Nucleus accumbens (tissue), 56 donors: ENCODE results near the gene GCK.

Experiments used
- DNase-seq, 56 donors: peaks; one replicate each; lab custom pipeline; 2025; lab: John Stamatoyannopoulos, UW

The GCK gene

GRCh38 chr7:44098092-44099068 lies 90.9 kb downstream of the GCK start:
- no peak for DNase-seq

DNA sequence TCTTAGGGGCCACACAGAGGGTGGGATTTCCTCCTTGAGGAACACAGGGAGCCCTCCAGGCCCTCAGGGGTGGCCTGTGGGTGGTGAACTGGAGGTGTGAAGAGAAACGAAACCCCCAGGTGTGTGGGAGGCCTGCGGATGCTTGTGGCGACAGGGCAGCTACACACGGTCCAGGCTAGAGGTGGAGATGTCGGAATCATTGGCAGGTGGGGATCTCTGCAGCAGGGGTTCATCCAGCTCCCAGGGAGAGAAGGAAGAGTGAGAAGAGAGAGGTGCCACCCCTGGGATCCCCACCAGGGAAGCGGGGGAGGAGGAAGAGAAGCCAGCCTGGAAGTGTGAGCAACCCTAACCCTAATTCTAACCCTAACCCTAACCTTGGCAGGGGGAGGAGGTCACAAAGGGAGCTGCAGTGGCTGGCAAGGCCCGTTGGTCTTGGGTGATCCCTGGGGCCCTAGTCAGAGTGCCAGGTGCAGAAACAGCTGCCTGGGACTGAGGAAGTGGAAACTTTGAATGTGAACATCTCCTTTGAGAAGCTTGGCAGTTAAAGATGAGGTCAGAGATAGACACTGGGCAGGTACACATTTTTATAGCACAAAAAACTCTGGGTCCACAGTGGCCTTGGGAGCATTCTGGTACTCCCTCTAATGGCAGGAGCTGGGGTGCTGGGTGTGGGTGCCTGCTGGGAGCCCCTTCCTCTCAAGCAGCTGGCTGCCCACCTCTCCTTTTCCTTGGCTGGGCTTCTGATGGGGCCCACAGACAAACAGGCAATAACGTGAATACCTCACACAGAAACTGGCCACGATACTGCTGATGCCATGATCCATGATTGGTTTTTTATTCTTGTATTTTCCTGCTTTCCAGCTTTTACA lies 91.9 kb downstream of the GCK start:
- no peak for DNase-seq

DNA sequence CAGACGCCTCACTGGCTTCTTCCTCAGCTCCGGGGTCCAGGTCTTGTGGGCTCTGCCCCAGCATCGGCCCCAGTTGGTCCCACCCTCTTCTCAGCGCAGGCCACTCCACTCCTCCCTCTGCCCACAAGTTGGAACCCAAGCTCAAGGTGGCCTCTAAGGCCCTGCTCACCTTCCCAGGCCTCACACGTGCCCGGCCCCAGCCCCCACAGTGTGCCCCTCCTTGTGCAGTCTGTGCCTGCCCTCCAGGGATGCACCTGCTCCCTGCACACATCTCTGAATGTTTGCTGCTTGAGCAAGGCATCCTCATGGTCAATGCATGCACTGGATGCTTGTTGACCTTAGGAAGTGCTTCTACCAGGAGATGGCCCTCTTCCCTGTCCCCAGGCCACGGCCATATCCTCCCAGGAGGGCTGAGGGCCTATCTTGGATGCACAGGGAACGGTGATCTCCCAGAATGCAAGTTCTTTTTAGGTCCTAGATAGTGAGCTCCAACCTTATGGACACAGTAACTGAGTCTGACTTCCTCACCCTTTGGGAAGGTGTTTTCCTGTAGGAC lies 92.8 kb downstream of the GCK start:
- no peak for DNase-seq

DNA sequence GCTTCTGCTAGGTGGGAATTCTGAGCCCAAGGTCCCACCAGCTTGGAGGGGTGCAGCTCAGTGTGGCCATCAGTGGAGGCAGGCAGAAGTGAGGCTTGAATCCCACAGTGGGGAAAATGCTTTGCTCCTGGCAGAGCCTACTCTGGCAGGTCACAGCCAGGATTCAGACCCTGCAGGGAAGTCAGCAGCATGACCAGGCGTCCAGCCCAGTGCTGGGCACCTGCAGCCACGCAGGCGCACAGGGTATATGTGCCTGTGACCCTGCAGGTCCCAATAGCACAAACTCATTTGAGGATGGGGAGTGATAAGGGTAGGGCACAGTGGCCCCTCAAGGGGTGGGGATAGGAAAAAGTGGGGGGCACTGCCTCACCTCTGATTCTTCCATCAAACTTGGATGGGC lies 93.5 kb downstream of the GCK start:
- no peak for DNase-seq

GRCh38 chr7:44094883-44095592 lies 94.2 kb downstream of the GCK start:
- no peak for DNase-seq

GRCh38 chr7:44094365-44094764 lies 94.9 kb downstream of the GCK start:
- DNase-seq: no peak
